ENCODE results near the gene UTP11. TPM values are rescaled to one million over a fixed set of nuclear protein-coding genes. Genes with fewer than 3 reads are reported as not detected.

The UTP11 gene
- polyA plus RNA-seq, 4 donors: 17.0 to 31.7 (median 26.5) TPM

DNA sequence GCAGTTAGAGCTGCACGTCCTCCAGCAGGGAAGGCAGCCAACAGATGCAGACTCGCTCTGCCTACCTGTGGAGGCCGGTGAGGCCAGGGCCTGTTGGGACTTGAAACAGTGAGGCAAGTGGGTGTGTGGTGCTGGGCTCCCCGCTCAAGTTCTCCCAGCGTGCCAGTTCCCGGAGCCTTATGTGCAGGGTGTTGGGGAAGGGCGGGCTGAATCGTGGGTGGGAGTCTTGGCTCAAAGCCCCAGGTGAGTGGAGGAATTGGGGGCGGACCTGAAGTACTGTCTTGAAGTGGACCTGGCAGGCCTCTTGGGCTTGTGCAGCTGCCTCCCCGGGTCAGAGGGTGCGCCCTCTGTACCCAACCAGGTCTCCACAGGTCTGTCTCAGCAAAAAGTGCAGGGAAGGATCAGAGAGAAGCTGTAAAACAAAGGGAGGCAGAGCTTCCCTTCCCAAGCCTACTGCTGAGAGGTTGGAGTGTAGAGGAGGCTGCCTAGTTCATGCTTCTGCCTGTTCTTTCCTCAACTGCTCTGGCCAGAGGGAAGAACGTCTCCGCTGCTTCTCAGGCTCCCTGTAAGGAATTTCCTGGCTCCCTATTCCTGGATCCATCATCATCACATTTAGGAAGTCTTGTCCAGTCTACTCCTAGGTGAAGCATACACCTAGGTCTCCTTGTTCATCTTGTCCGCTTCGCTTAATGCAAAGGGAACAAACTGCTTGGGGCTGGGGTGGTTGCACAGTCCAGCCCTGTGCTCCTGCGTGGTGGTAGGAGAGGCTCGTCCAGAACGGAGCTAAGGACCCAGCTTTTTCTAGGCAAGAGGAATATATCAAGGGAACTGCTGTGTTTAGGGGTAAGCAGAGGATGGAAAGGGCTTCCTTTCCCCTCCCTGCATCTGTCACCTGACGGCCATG, 14.9 kb downstream of the UTP11 start:
- Histone ChIP-seq H3K4me3 (ENCODE audit: low read depth in 1 of 3, low read length in 3 of 3) (no peak overlapping the region), H3K4me1 (ENCODE audit: control insufficient read depth in 3 of 3, insufficient read depth in 2 of 3, low read depth in 1 of 3, low read length in 2 of 3) (peaks cover 0 to 17% (median 0%) of the 10 kb centered on the region in 3 donors), H3K27me3 (ENCODE audit: control insufficient read depth in 3 of 3, insufficient read depth in 3 of 3, low read length in 3 of 3) (no peaks in the 10 kb centered on the region), H3K27ac (ENCODE audit: low read depth in 1 of 3, low read length in 2 of 3) (no peak overlapping the region), H3K36me3 (ENCODE audit: control insufficient read depth in 3 of 3, insufficient read depth in 2 of 3, low read depth in 1 of 3, low read length in 3 of 3) (peaks cover 13 to 30% (median 15%) of the 10 kb centered on the region in 3 donors), H3K9me3 (ENCODE audit: control insufficient read depth in 2 of 2, insufficient read depth in 1 of 2, low read depth in 1 of 2, low read length in 1 of 2) (no peaks in the 10 kb centered on the region)
- FAIRE-seq: no peak
- WGBS, 3 donors: 80 to 83% (median 81%) methylated on average over 19 of the region's 19 CpGs
- DNase-seq: no peak

- FAIRE-seq (no peak), DNase-seq (no peak)
- H3K27ac ChIP-seq (ENCODE audit: low read depth in 1 of 3, low read length in 2 of 3): no peak overlapping the region
- H3K27me3 ChIP-seq (ENCODE audit: control insufficient read depth in 3 of 3, insufficient read depth in 3 of 3, low read length in 3 of 3): no peaks in the 10 kb centered on the region
- H3K9me3 ChIP-seq (ENCODE audit: control insufficient read depth in 2 of 2, insufficient read depth in 1 of 2, low read depth in 1 of 2, low read length in 1 of 2): no peaks in the 10 kb centered on the region
- H3K4me3 ChIP-seq (ENCODE audit: low read depth in 1 of 3, low read length in 3 of 3): no peak overlapping the region
- 52 to 65% (median 64%) methylated on average over 3 of the region's 3 CpGs for WGBS, 3 donors
- peaks cover 9 to 30% (median 11%) of the 10 kb centered on the region in 3 donors for H3K36me3 ChIP-seq (ENCODE audit: control insufficient read depth in 3 of 3, insufficient read depth in 2 of 3, low read depth in 1 of 3, low read length in 3 of 3)
- peaks cover 0 to 17% (median 0%) of the 10 kb centered on the region in 3 donors for H3K4me1 ChIP-seq (ENCODE audit: control insufficient read depth in 3 of 3, insufficient read depth in 2 of 3, low read depth in 1 of 3, low read length in 2 of 3)
Observed at GRCh38 chr1:38028105-38028591, 15.6 kb downstream of the UTP11 start.

GRCh38 chr1:38028671-38029070, 16.1 kb downstream of the UTP11 start:
- Histone ChIP-seq H3K27ac (ENCODE audit: low read depth in 1 of 3, low read length in 2 of 3) (no peak overlapping the region), H3K36me3 (ENCODE audit: control insufficient read depth in 3 of 3, insufficient read depth in 2 of 3, low read depth in 1 of 3, low read length in 3 of 3) (peaks cover 9 to 29% (median 11%) of the 10 kb centered on the region in 3 donors), H3K4me1 (ENCODE audit: control insufficient read depth in 3 of 3, insufficient read depth in 2 of 3, low read depth in 1 of 3, low read length in 2 of 3) (peaks cover 0 to 17% (median 0%) of the 10 kb centered on the region in 3 donors), H3K27me3 (ENCODE audit: control insufficient read depth in 3 of 3, insufficient read depth in 3 of 3, low read length in 3 of 3) (no peaks in the 10 kb centered on the region), H3K4me3 (ENCODE audit: low read depth in 1 of 3, low read length in 3 of 3) (no peak overlapping the region), H3K9me3 (ENCODE audit: control insufficient read depth in 2 of 2, insufficient read depth in 1 of 2, low read depth in 1 of 2, low read length in 1 of 2) (no peaks in the 10 kb centered on the region)
- DNase-seq (no peak), FAIRE-seq (no peak)
- WGBS, 3 donors: 52 to 75% (median 65%) methylated on average over 2 of the region's 2 CpGs

DNA sequence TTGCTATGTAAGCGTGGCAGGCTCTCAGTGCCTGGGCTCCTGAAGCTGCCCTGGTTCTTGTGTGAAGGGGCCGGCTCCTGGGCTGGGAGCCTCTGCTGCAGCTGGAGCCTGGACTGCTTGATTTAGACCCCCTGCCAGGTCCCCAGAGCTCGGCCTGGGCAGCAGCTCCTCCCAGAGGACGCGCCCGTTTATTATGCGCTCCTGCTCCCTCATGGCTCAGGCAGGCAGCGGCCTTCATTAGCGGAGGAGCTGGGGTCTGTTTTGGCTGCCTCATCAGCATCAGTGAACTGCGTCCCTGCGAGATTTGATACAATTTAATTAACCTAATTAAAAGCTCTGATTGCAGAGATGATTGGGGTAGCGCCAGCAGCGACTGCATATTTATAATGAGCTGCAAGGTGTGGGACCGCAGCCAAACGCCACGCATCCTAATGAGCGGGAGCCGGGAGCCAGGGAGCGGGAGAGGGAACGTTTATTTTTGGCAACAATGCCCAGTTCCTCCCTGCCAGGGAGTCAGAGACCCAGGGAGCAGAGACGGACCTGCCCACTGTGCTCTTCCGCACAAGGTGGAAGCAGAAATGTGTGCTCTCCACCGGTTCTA, 16.6 kb downstream of the UTP11 start:
- Histone ChIP-seq H3K4me3 (ENCODE audit: low read depth in 1 of 3, low read length in 3 of 3) (no peak overlapping the region), H3K36me3 (ENCODE audit: control insufficient read depth in 3 of 3, insufficient read depth in 2 of 3, low read depth in 1 of 3, low read length in 3 of 3) (peaks cover 9 to 26% (median 11%) of the 10 kb centered on the region in 3 donors), H3K4me1 (ENCODE audit: control insufficient read depth in 3 of 3, insufficient read depth in 2 of 3, low read depth in 1 of 3, low read length in 2 of 3) (peaks cover 0 to 17% (median 0%) of the 10 kb centered on the region in 3 donors), H3K27ac (ENCODE audit: low read depth in 1 of 3, low read length in 2 of 3) (no peak overlapping the region), H3K27me3 (ENCODE audit: control insufficient read depth in 3 of 3, insufficient read depth in 3 of 3, low read length in 3 of 3) (no peaks in the 10 kb centered on the region), H3K9me3 (ENCODE audit: control insufficient read depth in 2 of 2, insufficient read depth in 1 of 2, low read depth in 1 of 2, low read length in 1 of 2) (no peaks in the 10 kb centered on the region)
- FAIRE-seq: no peak
- DNase-seq: no peak
- 19 to 36% (median 32%) methylated on average over 21 to 23 of the region's 23 CpGs for WGBS, 3 donors

- Histone ChIP-seq H3K9me3 (ENCODE audit: control insufficient read depth in 2 of 2, insufficient read depth in 1 of 2, low read depth in 1 of 2, low read length in 1 of 2) (no peaks in the 10 kb centered on the region), H3K4me3 (ENCODE audit: low read depth in 1 of 3, low read length in 3 of 3) (no peak overlapping the region), H3K27me3 (ENCODE audit: control insufficient read depth in 3 of 3, insufficient read depth in 3 of 3, low read length in 3 of 3) (no peaks in the 10 kb centered on the region), H3K27ac (ENCODE audit: low read depth in 1 of 3, low read length in 2 of 3) (peak overlapping the region in 1 of 3 donors; percentile 0), H3K4me1 (ENCODE audit: control insufficient read depth in 3 of 3, insufficient read depth in 2 of 3, low read depth in 1 of 3, low read length in 2 of 3) (peaks cover 0 to 17% (median 0%) of the 10 kb centered on the region in 3 donors), H3K36me3 (ENCODE audit: control insufficient read depth in 3 of 3, insufficient read depth in 2 of 3, low read depth in 1 of 3, low read length in 3 of 3) (peaks cover 7 to 25% (median 9%) of the 10 kb centered on the region in 3 donors)
- no peak for FAIRE-seq
- WGBS, 3 donors: 9 to 15% (median 11%) methylated on average over 12 of the region's 12 CpGs
- peak in 1 of 2 donors; percentile 65 for DNase-seq
Observed at GRCh38 chr1:38029685-38030511, 17.4 kb downstream of the UTP11 start.

- peaks cover 3 to 15% (median 3%) of the 10 kb centered on the region in 3 donors for H3K36me3 ChIP-seq (ENCODE audit: control insufficient read depth in 3 of 3, insufficient read depth in 2 of 3, low read depth in 1 of 3, low read length in 3 of 3)
- H3K4me1 ChIP-seq (ENCODE audit: control insufficient read depth in 3 of 3, insufficient read depth in 2 of 3, low read depth in 1 of 3, low read length in 2 of 3): peaks cover 0 to 17% (median 0%) of the 10 kb centered on the region in 3 donors
- H3K27ac ChIP-seq (ENCODE audit: low read depth in 1 of 3, low read length in 2 of 3): no peak overlapping the region
- WGBS, 3 donors: 77 to 83% (median 77%) methylated on average over 16 to 17 of the region's 17 CpGs
- FAIRE-seq: no peak
- no peaks in the 10 kb centered on the region for H3K9me3 ChIP-seq (ENCODE audit: control insufficient read depth in 2 of 2, insufficient read depth in 1 of 2, low read depth in 1 of 2, low read length in 1 of 2)
- no peak for DNase-seq
- no peak overlapping the region for H3K4me3 ChIP-seq (ENCODE audit: low read depth in 1 of 3, low read length in 3 of 3)
- no peaks in the 10 kb centered on the region for H3K27me3 ChIP-seq (ENCODE audit: control insufficient read depth in 3 of 3, insufficient read depth in 3 of 3, low read length in 3 of 3)
Observed at GRCh38 chr1:38030596-38031512, 18.3 kb downstream of the UTP11 start.

DNA sequence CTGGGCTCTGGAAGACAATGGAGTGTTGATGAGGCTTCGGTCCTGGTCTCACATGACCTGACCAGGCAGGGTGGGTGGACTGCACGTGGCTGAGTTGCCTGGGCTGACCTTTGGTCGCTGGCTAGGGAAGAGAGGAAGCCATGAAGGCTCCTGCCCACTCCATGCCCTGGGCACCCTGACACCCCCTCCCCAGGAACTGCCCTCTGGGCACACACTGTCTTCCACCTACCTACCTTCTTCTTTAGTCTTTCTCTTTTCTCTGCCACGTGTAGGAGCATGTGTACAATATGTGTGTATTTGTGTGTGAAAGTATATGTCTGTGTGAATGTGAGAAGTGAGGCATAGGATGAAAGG, 19.0 kb downstream of the UTP11 start:
- FAIRE-seq (no peak), DNase-seq (no peak)
- H3K4me1 ChIP-seq (ENCODE audit: control insufficient read depth in 3 of 3, insufficient read depth in 2 of 3, low read depth in 1 of 3, low read length in 2 of 3): peaks cover 0 to 17% (median 0%) of the 10 kb centered on the region in 3 donors
- WGBS, 3 donors: 30 to 61% (median 33%) methylated on average over 4 of the region's 4 CpGs
- H3K27me3 ChIP-seq (ENCODE audit: control insufficient read depth in 3 of 3, insufficient read depth in 3 of 3, low read length in 3 of 3): no peaks in the 10 kb centered on the region
- H3K27ac ChIP-seq (ENCODE audit: low read depth in 1 of 3, low read length in 2 of 3): no peak overlapping the region
- H3K9me3 ChIP-seq (ENCODE audit: control insufficient read depth in 2 of 2, insufficient read depth in 1 of 2, low read depth in 1 of 2, low read length in 1 of 2): no peaks in the 10 kb centered on the region
- peaks cover 0 to 10% (median 0%) of the 10 kb centered on the region in 3 donors for H3K36me3 ChIP-seq (ENCODE audit: control insufficient read depth in 3 of 3, insufficient read depth in 2 of 3, low read depth in 1 of 3, low read length in 3 of 3)
- H3K4me3 ChIP-seq (ENCODE audit: low read depth in 1 of 3, low read length in 3 of 3): no peak overlapping the region
